Parathyroid adenoma (tissue), 2 donors: ENCODE results near the gene DPY30.

Source experiments
- H2AFZ ChIP-seq: fragments of 300-600 bp; sonication (generic); one replicate; pipeline ENCODE4 v1.7.0; 2017; ENCODE audit warnings: antibody characterized with exemption, mild to moderate bottlenecking
- H3K27ac ChIP-seq: fragments of 300-600 bp; sonication (generic); one replicate; pipeline ENCODE4 v1.7.0; 2017
- H3K27me3 ChIP-seq: fragments of 300-600 bp; sonication (generic); one replicate; pipeline ENCODE4 v1.7.0; 2017; ENCODE audit warnings: low read length; ENCODE audit not compliant: control insufficient read depth, insufficient read depth
- H3K36me3 ChIP-seq: fragments of 300-600 bp; sonication (generic); one replicate; pipeline ENCODE4 v1.7.0; 2017; ENCODE audit warnings: low read length; ENCODE audit not compliant: control insufficient read depth, insufficient read depth
- H3K4me1 ChIP-seq: fragments of 300-600 bp; sonication (generic); one replicate; pipeline ENCODE4 v1.7.0; 2017; ENCODE audit warnings: control low read depth
- H3K4me2 ChIP-seq: fragments of 300-600 bp; sonication (generic); one replicate; pipeline ENCODE4 v1.7.0; 2017; ENCODE audit warnings: low read length
- H3K4me3 ChIP-seq: fragments of 300-600 bp; sonication (generic); one replicate; pipeline ENCODE4 v1.7.0; 2017; ENCODE audit warnings: low read depth, low read length
- H3K79me2 ChIP-seq: fragments of 300-600 bp; sonication (generic); one replicate; pipeline ENCODE4 v1.7.0; 2017; ENCODE audit warnings: control low read depth
- H3K9ac ChIP-seq: fragments of 300-600 bp; sonication (generic); one replicate; pipeline ENCODE4 v1.7.0; 2017; ENCODE audit warnings: mild to moderate bottlenecking
- H3K9me3 ChIP-seq: fragments of 300-600 bp; sonication (generic); one replicate; pipeline ENCODE4 v1.7.0; 2017; ENCODE audit warnings: low read length; ENCODE audit not compliant: control insufficient read depth
- CTCF ChIP-seq: fragments of 300-600 bp; sonication (generic); IDR thresholded peaks from one replicate; pipeline ENCODE4 v1.7.0; 2017; ENCODE audit warnings: antibody characterized with exemption, mild to moderate bottlenecking
- donor health status: primary hyperparathyroidism.

DPY30 gene

GRCh38 chr2:32039447-32040219 lies at the start of gene DPY30:
Gene DPY30, minus strand, starts transcription at chr2:32039805. Its CDS starts 349 bp downstream, at chr2:32039456.
- TF ChIP-seq CTCF = no peak
- H3K9ac ChIP-seq = no peak within 1 kb of the TSS
- peak within 1 kb of the TSS; percentile 92 for H2AFZ ChIP-seq
- no peaks in the 10 kb centered on the region for H3K9me3 ChIP-seq
- peaks cover 2% of the 10 kb centered on the region for H3K79me2 ChIP-seq
- H3K36me3 ChIP-seq = no peaks in the 10 kb centered on the region
- peak within 1 kb of the TSS; percentile 78 for H3K4me3 ChIP-seq
- H3K27ac ChIP-seq = peak within 1 kb of the TSS; percentile 73
- no peaks in the 10 kb centered on the region for H3K27me3 ChIP-seq
- H3K4me2 ChIP-seq = peak within 1 kb of the TSS; percentile 84
- peaks cover 4% of the 10 kb centered on the region for H3K4me1 ChIP-seq

- H3K9me3 ChIP-seq = no peaks in the 10 kb centered on the region
- H2AFZ ChIP-seq = no peak overlapping the region
- no peaks in the 10 kb centered on the region for H3K27me3 ChIP-seq
- peak overlapping the region; percentile 33 for H3K27ac ChIP-seq
- no peak overlapping the region for H3K9ac ChIP-seq
- H3K4me2 ChIP-seq = no peak overlapping the region
- H3K4me3 ChIP-seq = no peak overlapping the region
- peaks cover 8% of the 10 kb centered on the region for H3K4me1 ChIP-seq
- H3K36me3 ChIP-seq = no peaks in the 10 kb centered on the region
- no peak for TF ChIP-seq CTCF
- H3K79me2 ChIP-seq = peaks cover 25% of the 10 kb centered on the region
Observed at GRCh38 chr2:32074134-32074506, 34.5 kb upstream of the DPY30 start.

GRCh38 chr2:32067549-32067948 lies 27.9 kb upstream of the DPY30 start:
- H3K4me3 ChIP-seq = no peak overlapping the region
- no peak overlapping the region for H3K27ac ChIP-seq
- H3K36me3 ChIP-seq = no peaks in the 10 kb centered on the region
- peaks cover 44% of the 10 kb centered on the region for H3K79me2 ChIP-seq
- no peak for TF ChIP-seq CTCF
- no peak overlapping the region for H3K9ac ChIP-seq
- no peaks in the 10 kb centered on the region for H3K27me3 ChIP-seq
- H2AFZ ChIP-seq = no peak overlapping the region
- H3K4me1 ChIP-seq = peaks cover 2% of the 10 kb centered on the region
- no peak overlapping the region for H3K4me2 ChIP-seq
- no peaks in the 10 kb centered on the region for H3K9me3 ChIP-seq

- Histone ChIP-seq H3K27me3 (no peaks in the 10 kb centered on the region), H3K4me3 (peak overlapping the region; percentile 77), H3K4me2 (peak overlapping the region; percentile 93), H3K36me3 (no peaks in the 10 kb centered on the region), H3K9ac (no peak overlapping the region), H3K9me3 (no peaks in the 10 kb centered on the region), H3K79me2 (peaks cover 25% of the 10 kb centered on the region), H3K27ac (peak overlapping the region; percentile 92), H2AFZ (peak overlapping the region; percentile 99), H3K4me1 (peaks cover 4% of the 10 kb centered on the region)
- TF ChIP-seq CTCF = no peak
Observed at GRCh38 chr2:32064713-32065112, 25.1 kb upstream of the DPY30 start.
